Peyer's patch (tissue), 4 donors: ENCODE data around the gene KBTBD12. TPM values are rescaled to one million over a fixed set of nuclear protein-coding genes. Genes with fewer than 3 reads are reported as not detected.
"Not testable (repeated sequence)": the region's sequence is repeated elsewhere in the genome, so short reads cannot be mapped to it uniquely, and the experiment has no call there.

ENCODE experiments used
- DNase-seq, 3 donors: peaks; one replicate each; pipeline ENCODE4 v3.0.0-alpha.2; 2017 to 2019
- H3K27ac ChIP-seq, 4 donors: fragments of 200-600 bp; sonication (generic); one replicate each; pipeline ENCODE4 v1.5.1; 2016 to 2019
- H3K27me3 ChIP-seq, 2 donors: fragments of 200-600 bp; sonication (generic); one replicate each; pipeline ENCODE4 v1.5.1; 2019
- H3K36me3 ChIP-seq, 3 donors: fragments of 200-600 bp; sonication (generic); one replicate each; pipeline ENCODE4 v1.5.1; 2016 to 2019
- H3K4me1 ChIP-seq, 4 donors: fragments of 200-600 bp; sonication (generic); one replicate each; pipeline ENCODE4 v1.5.1; 2016 to 2019
- H3K4me3 ChIP-seq, 4 donors: fragments of 200-600 bp; sonication (generic); 1 replicate in 3 of 4; 2 replicates in 1 of 4; pipeline ENCODE4 v1.5.1; 2016 to 2019; ENCODE audit warnings: mild to moderate bottlenecking in 1 of 4
- H3K9me3 ChIP-seq, 4 donors: fragments of 200-600 bp; sonication (generic); one replicate each; pipeline ENCODE4 v1.5.1; 2016 to 2019; ENCODE audit warnings: mild to moderate bottlenecking in 1 of 4
- POLR2A ChIP-seq, 2 donors: fragments of 450-650 bp; IDR thresholded peaks; one replicate each; pipeline ENCODE4 v1.5.1; 2017; ENCODE audit warnings: antibody characterized with exemption in 2 of 2, mild to moderate bottlenecking in 2 of 2, moderate library complexity in 2 of 2
- total RNA-seq, 4 donors: library from RNA; depleted of rRNA; stranded (reverse); fragments of >200 nt; gene quantifications; one replicate each; pipeline ENCODE4 v1.1.0, GENCODE V29; 2016
- TF ChIP-seq, protein P1 (sequence below), 6 experiments: fragments of 450-650 bp in 4 of 6; fragments of 200-600 bp in 2 of 6; sonication (generic) in 1 of 6; IDR thresholded peaks; one replicate each; pipeline ENCODE4 v1.5.1; 2017 to 2019; ENCODE audit warnings: antibody characterized with exemption in 6 of 6, mild to moderate bottlenecking in 3 of 6, moderate library complexity in 1 of 6

Gene KBTBD12
- total RNA-seq, 4 donors from 2014 or later = 1.5 to 3.5 (median 2.8) TPM

DNA sequence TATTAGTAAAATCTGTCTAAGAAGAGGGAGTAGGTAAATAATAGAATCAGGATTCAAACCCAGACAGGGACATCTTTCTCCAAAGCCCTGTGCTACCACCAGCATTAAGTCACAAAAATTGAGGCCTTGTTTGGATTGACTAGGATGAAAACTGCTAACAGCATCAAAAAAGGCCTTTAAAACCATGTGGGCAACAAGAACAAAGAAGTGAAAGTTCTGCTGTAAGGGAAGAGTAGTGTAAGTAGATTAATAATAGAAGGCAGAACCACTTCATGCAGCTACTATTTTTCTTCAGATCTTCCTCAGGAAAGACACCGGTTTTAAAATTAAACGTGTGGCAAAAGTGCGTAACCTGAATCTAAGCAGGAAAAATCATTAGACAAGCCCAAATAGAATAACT lies 15.3 kb upstream of the KBTBD12 start:
- no peak overlapping the region for H3K4me3 ChIP-seq
- H3K9me3 ChIP-seq = no peaks in the 10 kb centered on the region
- H3K36me3 ChIP-seq = no peaks in the 10 kb centered on the region
- TF ChIP-seq, protein P1, sequence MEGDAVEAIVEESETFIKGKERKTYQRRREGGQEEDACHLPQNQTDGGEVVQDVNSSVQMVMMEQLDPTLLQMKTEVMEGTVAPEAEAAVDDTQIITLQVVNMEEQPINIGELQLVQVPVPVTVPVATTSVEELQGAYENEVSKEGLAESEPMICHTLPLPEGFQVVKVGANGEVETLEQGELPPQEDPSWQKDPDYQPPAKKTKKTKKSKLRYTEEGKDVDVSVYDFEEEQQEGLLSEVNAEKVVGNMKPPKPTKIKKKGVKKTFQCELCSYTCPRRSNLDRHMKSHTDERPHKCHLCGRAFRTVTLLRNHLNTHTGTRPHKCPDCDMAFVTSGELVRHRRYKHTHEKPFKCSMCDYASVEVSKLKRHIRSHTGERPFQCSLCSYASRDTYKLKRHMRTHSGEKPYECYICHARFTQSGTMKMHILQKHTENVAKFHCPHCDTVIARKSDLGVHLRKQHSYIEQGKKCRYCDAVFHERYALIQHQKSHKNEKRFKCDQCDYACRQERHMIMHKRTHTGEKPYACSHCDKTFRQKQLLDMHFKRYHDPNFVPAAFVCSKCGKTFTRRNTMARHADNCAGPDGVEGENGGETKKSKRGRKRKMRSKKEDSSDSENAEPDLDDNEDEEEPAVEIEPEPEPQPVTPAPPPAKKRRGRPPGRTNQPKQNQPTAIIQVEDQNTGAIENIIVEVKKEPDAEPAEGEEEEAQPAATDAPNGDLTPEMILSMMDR (IDR thresholded peaks at IDR 0.05) = no peak
- TF ChIP-seq POLR2A (IDR thresholded peaks at IDR 0.05) = no peak
- H3K4me1 ChIP-seq = no peaks in the 10 kb centered on the region
- H3K27me3 ChIP-seq = no peaks in the 10 kb centered on the region
- no peak for DNase-seq
- no peak overlapping the region for H3K27ac ChIP-seq

DNA sequence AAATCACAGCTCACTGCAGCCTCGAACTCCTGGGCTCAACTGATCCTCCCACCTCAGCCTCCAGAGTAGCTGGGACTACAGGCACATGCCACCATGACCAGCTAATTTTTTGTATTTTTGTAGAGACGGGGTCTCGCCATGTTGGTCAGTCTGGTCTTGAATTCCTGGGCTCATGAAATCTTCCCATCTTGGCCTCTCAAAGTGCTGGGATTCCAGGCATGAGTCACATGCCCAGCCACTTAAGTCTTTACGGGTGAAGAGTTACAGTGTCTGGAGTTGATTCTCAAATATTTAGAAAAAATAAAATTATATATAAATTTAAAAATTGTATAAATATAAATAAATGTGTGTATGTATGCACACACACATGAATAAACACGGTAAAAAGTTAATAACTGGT lies 14.5 kb upstream of the KBTBD12 start:
- Histone ChIP-seq H3K4me1 (no peaks in the 10 kb centered on the region), H3K9me3 (no peaks in the 10 kb centered on the region), H3K36me3 (no peaks in the 10 kb centered on the region), H3K4me3 (no peak overlapping the region), H3K27me3 (no peaks in the 10 kb centered on the region), H3K27ac (no peak overlapping the region)
- TF ChIP-seq POLR2A (IDR thresholded peaks at IDR 0.05) = no peak
- TF ChIP-seq, protein P1 (IDR thresholded peaks at IDR 0.05) = no peak
- DNase-seq = no peak

DNA sequence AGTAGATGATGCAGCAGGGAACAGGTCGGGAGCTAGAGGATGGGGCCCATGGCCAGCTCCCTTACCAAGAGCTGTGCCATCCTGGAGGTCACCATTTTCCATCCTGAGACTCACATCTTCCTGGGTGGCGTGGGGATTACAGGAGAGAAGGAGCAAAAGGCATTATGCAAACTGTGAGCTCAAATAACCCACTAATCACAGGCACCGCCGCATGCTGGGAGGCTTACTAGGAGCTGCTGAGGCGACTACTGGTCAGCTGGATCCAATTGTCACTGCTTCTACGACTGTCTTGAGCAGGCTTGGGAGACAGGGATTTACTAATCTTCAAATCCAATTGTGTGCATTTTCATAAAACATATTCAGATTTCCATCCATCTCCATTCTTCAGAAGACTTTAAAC lies 12.5 kb upstream of the KBTBD12 start:
- no peaks in the 10 kb centered on the region for H3K4me1 ChIP-seq
- DNase-seq = no peak
- H3K27me3 ChIP-seq = no peaks in the 10 kb centered on the region
- H3K4me3 ChIP-seq = no peak overlapping the region
- H3K36me3 ChIP-seq = no peaks in the 10 kb centered on the region
- TF ChIP-seq, protein P1 (IDR thresholded peaks at IDR 0.05) = no peak
- TF ChIP-seq POLR2A (IDR thresholded peaks at IDR 0.05) = no peak
- no peaks in the 10 kb centered on the region for H3K9me3 ChIP-seq
- no peak overlapping the region for H3K27ac ChIP-seq

DNA sequence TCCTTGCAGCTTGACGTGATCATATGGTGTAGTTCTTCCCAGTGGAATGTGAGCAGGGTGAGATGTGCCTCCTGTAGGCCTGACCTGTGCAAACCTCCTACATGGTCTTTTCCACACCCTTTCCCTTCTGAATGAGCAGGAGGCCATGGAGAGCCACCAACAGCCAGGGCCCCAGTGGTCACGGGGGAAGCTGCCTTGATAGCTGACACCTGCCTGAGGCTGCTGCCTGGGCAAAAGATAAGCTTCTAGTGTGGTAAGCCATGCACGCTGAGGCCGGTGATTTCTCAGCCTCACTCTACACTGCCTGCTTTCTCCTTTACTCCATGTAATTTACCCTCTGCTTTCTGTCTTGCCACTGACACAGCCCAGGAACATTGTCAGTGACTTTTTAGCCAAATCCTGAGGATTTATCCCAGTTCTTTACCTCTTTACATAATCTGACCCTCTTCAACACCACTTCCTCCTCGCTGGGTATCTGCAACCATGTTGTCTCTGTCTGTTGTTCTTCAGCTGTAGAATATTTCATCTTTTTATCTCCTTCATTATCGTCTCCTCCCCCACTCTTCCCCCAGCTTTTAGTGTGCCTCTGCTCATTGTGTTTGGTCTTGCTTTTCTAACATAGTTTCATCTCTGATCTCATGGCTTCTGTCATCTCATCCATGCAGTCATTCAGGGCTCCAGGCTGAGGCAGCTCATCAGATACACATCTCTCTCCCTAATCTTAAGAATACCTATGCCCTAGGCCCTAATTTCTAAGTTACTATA lies 11.2 kb upstream of the KBTBD12 start:
- no peak overlapping the region for H3K27ac ChIP-seq
- no peak for DNase-seq
- TF ChIP-seq POLR2A (IDR thresholded peaks at IDR 0.05) = no peak
- TF ChIP-seq, protein P1 (IDR thresholded peaks at IDR 0.05) = no peak
- no peaks in the 10 kb centered on the region for H3K4me1 ChIP-seq
- H3K9me3 ChIP-seq = no peaks in the 10 kb centered on the region
- no peaks in the 10 kb centered on the region for H3K27me3 ChIP-seq
- H3K36me3 ChIP-seq = no peaks in the 10 kb centered on the region
- H3K4me3 ChIP-seq = no peak overlapping the region

DNA sequence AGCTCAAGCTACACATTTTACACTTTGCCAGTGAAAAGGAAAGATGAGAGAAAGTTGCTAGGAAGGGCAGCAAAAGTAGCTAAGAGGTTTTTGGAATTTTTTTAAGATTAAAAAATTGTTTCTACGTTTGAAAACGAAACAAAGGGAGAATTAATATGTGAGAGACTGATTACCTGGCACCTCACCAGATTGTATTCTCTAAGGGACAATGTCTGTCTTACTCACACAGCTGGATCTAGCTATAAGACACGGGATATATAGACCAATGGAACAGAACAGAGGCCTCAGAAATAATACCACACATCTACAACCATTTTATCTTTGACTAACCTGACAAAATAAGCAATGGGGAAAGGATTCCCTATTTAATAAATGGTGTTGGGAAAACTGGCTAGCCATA lies 9.5 kb upstream of the KBTBD12 start:
- Histone ChIP-seq H3K4me3 (no peak overlapping the region), H3K9me3 (no peaks in the 10 kb centered on the region), H3K27me3 (no peaks in the 10 kb centered on the region), H3K4me1 (no peaks in the 10 kb centered on the region), H3K27ac (no peak overlapping the region), H3K36me3 (no peaks in the 10 kb centered on the region)
- TF ChIP-seq POLR2A (IDR thresholded peaks at IDR 0.05) = no peak
- DNase-seq = no peak

DNA sequence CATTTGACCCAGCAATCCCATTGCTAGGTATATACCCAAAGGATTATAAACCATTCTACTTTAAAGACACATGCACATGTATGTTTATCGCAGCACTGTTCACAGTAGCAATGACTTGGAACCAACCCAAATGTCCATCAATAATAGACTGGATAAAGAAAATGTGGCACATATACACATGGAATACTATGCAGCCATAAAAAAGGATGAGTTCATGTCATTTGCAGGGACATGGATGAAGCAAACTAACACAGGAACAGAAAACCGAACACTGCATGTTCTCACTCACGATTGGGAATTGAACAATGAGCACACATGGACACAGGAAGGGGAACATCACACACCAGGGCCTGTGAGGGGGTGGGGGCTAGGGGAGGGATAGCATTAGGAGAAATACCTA lies 8.4 kb upstream of the KBTBD12 start:
- not testable (repeated sequence) for H3K36me3 ChIP-seq, H3K4me3 ChIP-seq, H3K27me3 ChIP-seq, DNase-seq, H3K4me1 ChIP-seq, H3K27ac ChIP-seq, H3K9me3 ChIP-seq

DNA sequence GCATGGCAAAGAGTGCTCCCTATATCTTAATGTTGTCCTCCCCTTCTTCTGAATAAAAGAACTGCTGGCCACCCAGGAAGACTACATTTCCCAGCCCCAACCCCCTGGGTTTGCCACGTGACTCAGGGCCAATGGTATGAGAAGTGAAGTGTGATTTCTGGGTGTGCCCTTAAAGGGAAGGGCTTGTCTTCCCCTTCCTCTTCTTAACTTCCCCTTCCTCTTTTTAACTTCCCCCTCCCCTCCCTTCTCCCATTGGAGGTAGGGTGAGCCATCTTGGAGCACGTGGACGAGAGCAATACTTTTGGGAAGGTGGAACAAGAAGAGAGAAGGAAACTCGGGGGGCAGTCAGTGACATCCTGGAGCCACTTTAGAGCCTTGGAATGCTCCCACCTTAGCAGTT lies 6.8 kb upstream of the KBTBD12 start:
- Histone ChIP-seq H3K4me1 (no peaks in the 10 kb centered on the region), H3K36me3 (no peaks in the 10 kb centered on the region), H3K27ac (no peak overlapping the region), H3K27me3 (no peaks in the 10 kb centered on the region), H3K4me3 (no peak overlapping the region), H3K9me3 (no peaks in the 10 kb centered on the region)
- no peak for TF ChIP-seq POLR2A (IDR thresholded peaks at IDR 0.05)
- TF ChIP-seq, protein P1 (IDR thresholded peaks at IDR 0.05) = no peak
- no peak for DNase-seq
